SH-SY5Y (cell line): ENCODE results near the gene ICAM4.

Experiments used
- GATA2 ChIP-seq: IDR thresholded peaks from 2 replicates; pipeline ENCODE4 v1.6.1; 2011; ENCODE audit warnings: mild to moderate bottlenecking, low read depth, low read length
- GATA3 ChIP-seq: IDR thresholded peaks from 2 replicates; pipeline ENCODE4 v1.6.1; 2011; ENCODE audit warnings: low read depth, mild to moderate bottlenecking, low read length, moderate library complexity

GRCh38 chr19:10243606-10244005 is 43.1 kb upstream of the ICAM4 start:
- TF ChIP-seq GATA2 (no peak), GATA3 (no peak)
